ENCODE data around the gene KAT7.

GRCh38 chr17:49880291-49881053, 92.0 kb downstream of the KAT7 start:
- TF ChIP-seq POLR2A (IDR thresholded peaks at IDR 0.05; ENCODE audit: low read length) (no peak), GATA1 (IDR thresholded peaks at IDR 0.05; ENCODE audit: low read depth, low read length) (no peak)

Data from erythroblast (primary cell).